Inflammatory macrophage treated with lipopolysaccharide for 4 hours (primary cell): ENCODE results near the gene ASXL2.
A peak's percentile ranks its signal among the peaks of the same experiment; 100 is the strongest.
"Not testable (repeated sequence)": the region's sequence is repeated elsewhere in the genome, so short reads cannot be mapped to it uniquely, and the experiment has no call there.

Experiments used
- DNase-seq: peaks from one replicate; pipeline ENCODE4 v3.0.0-alpha.2; 2020

Gene ASXL2

DNA sequence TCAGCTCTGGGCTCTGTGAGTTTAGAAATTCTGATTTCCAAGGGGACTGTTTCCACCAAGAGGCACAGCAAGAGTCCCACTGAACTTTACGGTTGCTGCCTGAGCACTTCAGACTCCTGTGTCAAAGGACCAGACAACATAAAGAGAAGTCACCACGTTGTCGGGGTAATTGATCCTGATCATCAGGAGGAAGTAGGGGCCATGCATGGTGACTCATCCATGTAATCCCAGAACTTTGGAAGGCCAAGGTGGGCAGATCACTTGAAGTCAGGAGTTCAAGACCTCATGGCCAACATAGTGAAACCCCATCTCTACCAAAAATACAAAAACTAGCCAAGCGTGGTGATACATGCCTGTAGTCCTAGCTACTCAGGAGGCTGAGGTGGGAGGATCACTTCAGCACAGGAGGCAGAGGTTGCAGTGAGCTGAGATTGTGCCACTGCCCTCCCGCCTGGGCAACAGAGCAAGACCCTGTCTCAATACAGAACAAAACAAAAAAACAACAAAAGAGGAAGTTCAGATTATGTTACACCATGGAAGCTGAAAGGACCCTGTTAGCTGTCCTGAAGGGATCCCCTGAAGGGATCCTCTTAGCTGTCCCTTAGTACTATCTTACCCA is 9.4 kb upstream of the ASXL2 start:
- peak; percentile 12 for DNase-seq

GRCh38 chr2:25885933-25886332 is 7.6 kb upstream of the ASXL2 start:
- DNase-seq = no peak

DNA sequence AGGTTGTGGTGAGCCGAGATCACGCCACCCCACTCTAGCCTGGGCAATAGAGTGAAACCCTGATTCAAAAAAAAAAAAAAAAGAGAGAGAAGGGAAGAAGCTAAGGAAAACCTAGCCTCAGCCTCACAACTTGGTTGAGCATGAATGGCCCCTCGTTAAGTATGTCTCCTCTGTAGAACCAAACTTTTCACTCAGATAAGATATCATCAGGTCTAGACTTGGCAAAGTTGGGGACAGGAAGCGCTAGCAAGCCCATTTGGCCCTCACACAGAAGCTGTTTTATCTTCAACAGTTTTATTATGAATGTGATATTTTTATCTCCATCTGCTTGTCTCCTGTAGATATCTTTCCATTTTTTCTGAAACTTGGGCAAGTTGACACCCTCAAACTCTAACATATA is 3.5 kb upstream of the ASXL2 start:
- no peak for DNase-seq

- no peak for DNase-seq
Observed at GRCh38 chr2:25879133-25879730, 945 bp upstream of the ASXL2 start.

DNA sequence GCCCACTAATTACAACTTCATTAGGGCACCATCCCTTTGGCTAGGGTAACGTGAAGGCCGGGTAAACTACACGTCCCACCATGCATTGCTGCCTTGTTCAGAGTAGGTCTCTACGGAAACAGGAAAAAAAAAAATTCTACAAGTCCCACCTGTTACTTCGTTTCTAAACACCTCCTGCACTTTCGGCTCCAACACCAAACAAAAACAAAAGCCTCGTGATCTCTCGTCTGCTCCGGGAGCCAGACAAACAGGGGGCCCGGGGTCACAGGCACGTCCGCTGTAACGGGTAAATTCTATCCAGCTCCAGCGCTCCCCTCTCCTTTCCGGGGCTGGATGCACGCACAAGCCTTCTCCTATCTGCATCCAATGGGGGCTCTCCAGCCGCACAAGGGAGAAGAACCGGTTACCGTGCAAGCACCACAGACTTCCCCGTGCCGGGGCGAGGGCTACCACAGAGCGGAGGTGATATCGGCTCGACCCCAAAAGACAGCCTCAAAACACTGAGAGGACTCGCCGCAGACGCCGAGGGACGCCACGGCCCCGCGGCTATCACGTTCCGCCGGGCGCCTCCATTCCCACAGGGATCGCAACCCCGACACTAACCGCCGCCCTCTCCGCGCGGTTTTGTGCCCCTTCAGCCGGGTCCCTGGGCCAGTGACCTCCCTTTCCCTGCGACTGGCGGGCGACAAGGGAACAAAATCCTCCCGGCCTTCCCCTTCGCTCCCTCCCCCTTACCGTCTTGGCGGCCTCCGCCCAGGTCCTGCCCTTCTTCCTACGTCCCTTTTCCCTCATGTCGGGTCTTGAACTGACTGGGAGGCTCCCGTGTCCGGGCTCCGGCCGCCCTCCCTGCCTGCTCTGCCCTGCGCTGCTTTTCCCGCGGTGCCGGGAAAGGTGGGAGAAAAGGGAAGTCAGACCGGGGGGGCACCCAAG is 591 bp downstream of the ASXL2 start:
- peak; percentile 50 for DNase-seq

- no peak for DNase-seq
Observed at GRCh38 chr2:25872134-25872533, 6.2 kb downstream of the ASXL2 start.

DNA sequence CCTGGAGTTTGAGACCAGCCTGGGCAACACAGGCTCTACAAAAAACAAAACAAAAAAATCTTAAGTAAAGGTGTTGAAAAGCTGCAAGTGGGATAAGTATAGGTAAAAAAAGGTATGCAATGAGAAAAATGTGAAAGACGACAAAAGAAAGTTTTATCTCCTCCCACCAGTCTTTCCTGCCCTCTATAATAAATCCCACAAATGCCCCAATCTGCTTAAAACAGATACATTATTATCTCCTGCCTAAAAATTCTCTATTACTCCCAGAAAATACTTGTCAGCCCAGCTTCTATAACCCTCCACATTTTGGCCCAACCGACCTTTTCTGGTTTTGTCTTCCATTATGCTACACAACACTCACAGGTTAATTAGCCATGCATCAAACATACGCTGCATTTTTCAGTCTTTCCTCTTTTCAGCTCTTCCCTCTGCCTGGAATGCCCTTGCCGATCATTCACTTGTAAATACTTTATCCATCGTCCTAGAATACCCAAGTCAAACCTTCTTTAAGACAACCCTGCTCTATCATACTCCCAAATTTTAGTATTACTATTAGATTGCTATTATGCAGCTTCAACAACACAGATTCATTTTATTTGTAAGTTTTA is 10.8 kb downstream of the ASXL2 start:
- no peak for DNase-seq

DNA sequence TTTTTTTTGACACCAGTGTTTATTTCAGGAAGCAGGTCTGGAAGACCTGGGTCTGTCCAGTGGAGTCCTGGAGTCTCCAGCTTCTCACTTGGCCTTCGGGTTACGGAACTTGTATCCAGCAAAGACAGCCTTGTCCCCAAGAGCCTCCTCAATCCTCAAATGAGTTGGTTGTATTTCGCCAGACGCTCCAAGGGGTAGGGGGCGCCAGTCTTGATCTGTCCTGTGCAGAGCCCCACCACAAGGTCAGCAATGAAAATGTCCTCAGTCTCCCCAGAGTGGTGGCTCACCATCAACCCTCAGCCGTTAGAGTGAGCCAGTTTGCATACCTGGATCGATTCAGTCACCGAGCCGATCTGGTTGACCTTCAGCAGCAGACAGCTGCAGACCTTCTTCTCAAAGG is 21.9 kb downstream of the ASXL2 start:
- DNase-seq = no peak

DNA sequence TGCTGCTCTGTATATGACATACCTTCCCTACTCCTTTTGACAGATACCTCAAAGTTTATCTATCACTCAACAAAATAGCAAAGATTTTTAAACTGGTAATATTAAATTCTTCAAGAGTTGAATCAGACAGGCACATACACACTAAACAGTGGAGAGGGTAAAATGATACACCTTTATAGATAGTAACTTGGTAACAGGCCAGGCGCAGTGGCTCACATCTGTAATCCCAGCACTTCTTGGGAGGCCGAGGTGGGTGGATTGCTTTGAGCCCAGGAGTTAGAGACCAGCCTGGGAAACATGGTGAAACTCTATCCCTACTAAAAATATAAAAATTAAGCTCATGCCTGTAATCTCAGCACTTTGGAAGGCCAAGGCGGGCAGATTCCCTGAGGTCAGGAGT is 23.2 kb downstream of the ASXL2 start:
- no peak for DNase-seq

DNA sequence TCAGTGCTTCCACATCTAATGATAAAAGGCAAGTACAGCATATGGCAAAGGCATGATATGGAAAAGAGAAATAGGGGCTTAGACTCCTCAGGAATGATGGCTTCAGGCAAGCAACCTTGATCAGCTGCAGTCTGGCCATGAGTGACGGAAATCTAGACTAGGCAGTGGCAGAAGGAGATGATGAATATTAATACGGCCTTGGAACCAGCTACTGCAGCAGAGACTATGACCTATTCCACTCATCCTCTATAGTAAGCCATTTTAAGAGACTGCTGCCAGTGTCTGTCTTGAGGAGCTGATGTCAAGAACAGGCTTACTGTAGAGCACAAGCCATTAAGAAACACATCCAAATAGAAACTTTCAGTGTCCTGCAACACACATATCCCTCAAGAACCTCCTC is 23.7 kb downstream of the ASXL2 start:
- DNase-seq = no peak

DNA sequence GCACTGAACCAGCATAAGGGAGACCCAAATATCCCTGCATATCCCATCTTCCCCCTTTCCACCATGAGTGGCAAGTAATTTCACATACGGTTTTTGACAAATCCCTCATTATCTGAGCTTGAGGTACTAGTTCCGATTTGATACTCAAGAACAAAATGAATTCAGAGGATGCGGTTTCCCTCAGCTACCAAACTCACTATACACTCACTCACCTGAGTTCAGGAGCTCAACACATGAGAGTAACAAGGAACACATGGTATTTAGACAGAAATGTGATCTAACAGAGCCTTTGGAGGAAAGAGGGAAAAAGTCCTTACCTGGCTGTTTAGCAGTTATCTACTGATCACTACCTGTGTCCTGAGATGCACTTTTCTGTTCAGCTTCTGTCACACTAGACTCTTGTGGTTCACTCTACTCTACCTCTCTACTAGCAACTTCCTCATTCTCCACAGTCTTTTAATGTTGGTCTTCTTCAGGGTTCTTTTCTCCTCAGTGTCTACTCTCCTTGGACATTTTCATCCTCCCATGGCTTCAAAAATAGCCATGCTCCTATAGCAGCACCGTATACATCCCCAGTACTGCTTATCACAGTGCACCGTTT is 25.1 kb downstream of the ASXL2 start:
- DNase-seq = no peak

GRCh38 chr2:25851740-25852503 is 26.4 kb downstream of the ASXL2 start:
- DNase-seq = peak; percentile 82

DNA sequence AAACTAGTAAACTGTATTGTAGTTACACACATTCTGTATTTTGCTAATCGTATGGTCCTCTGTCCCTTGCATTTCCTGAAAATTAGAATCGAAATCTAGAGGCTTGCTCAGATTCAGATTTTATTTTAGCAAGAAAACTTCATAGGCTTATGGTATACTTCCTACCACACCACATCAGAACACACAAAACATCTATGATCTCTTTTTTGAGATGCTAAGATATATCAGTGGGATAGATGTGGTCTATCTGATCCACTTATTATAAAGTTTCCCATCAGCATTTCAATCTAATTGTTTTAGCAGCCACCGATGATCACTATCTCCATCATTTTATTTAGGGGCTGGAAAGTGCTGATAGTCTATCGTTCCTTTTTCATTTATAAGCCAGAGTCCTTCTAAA is 27.9 kb downstream of the ASXL2 start:
- not testable (repeated sequence) for DNase-seq

DNA sequence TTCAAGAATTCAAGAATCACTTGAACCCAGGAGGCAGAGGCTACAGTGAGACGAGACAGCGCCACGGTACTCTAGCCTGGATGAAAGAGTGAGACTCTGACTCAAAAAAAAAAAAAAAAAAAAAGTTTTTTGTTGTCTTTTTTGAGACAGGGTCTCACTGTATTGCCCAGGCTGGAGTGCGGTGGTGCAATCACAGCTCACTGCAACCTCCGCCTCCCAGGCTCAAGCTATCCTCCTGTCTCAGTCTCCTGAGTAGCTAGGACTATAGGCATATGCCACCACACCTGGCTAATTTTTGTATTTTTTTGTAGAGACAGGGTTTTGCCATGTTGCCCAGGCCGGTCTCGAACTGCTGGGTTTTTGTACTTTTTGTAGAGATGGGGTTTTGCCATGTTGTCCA is 28.9 kb downstream of the ASXL2 start:
- not testable (repeated sequence) for DNase-seq

GRCh38 chr2:25845843-25846505 is 32.3 kb downstream of the ASXL2 start:
- DNase-seq = no peak

DNA sequence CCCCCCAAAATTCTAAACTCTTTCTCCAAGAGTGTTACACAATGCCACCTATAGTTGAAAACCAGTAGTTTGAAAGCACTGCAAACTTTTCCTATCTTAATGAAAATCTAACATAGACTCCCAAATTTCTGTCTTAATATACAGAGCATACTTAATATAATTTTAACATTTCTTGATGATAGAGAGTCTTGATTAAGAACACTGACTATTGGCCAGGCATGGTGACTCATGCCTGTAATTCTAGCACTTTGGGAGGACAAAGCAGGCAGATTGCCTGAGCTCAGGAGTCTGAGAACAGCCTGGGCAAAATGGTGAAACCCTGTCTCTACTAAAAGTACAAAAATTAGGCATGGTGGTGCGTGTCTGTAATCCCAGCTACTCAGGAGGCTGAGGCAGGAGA is 34.2 kb downstream of the ASXL2 start:
- no peak for DNase-seq

GRCh38 chr2:25842155-25842554 is 36.1 kb downstream of the ASXL2 start:
- DNase-seq = no peak

DNA sequence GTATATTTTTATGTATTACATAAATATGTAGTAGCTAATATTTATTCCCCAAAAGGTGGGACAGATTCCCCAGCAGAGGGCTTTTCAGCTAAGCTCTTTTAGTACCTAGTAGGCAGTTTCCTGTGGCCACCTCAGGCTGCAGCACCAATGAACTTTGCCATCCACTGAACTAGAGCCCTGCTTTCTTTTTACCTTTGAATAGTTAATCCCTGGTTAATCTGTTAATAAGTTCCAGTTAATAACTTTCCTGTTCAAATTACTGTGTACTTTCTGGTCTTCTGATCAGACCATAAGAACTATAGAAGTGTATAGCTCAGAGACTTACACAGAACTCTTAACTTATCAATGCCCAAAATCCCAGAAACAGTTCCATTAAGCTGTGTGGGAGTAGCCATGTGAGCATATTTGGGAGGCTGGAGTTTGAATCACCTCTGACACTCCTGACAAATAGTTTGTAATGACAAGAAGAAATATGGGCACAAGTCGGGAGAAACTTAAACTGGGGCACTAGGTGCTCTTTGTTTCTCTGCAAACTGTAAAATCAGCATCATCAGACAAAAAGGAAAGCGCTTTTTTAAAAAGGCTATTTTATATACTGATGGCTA is 40.0 kb downstream of the ASXL2 start:
- no peak for DNase-seq

DNA sequence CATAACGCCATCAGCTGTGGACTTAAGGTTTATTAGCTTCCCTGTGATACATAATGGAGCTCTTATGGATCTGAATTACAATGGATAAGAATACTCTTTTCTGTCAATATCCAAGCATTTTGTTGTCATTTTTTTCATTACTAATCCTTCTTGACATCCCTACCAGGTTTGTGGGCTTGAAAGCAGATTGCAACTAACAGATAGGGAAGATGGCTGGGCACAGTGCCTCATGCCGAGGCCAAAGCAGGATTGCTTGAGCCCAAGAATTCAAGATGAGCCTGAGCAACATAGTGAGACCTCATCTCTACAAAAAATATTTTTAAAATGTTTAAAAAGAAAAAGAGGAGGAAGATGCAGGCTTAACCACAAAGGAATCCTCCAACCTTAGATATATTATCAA is 42.4 kb downstream of the ASXL2 start:
- no peak for DNase-seq

GRCh38 chr2:25833566-25833965 is 44.7 kb downstream of the ASXL2 start:
- no peak for DNase-seq

- DNase-seq = no peak
Observed at GRCh38 chr2:25832897-25833296, 45.4 kb downstream of the ASXL2 start.
